Stimulated activated CD4-positive, alpha-beta T cell treated with anti-CD3 and anti-CD28 coated beads, Interleukin-4, amount 100 ng/mL, for 4 hours (primary cell): ENCODE measurements around the gene FNDC3A.
"Not testable (repeated sequence)": the region's sequence is repeated elsewhere in the genome, so short reads cannot be mapped to it uniquely, and the experiment has no call there.

ENCODE experiments used
- DNase-seq, 2 experiments: peaks; one replicate each; pipeline ENCODE4 v3.0.0-alpha.2; 2020

The FNDC3A gene

DNA sequence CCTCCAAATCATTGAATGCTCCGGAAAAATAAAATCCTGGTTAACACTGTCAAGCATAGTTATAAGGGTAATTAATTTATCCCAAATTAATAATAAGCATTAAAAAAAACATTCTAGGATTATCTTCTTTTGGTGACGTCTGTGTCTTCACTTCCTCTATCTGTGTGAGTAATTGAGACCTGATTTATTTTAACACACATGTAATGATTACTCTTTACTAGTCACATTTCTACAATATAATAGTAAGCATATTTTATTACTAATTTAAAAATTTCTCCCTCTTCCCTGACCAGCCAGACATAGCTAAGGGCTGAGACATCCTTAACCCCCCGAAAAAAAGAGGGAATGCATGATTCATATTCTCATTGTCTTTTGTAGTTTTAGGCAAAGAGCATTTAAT lies 2.3 kb downstream of the FNDC3A start:
- DNase-seq, result no peak

DNA sequence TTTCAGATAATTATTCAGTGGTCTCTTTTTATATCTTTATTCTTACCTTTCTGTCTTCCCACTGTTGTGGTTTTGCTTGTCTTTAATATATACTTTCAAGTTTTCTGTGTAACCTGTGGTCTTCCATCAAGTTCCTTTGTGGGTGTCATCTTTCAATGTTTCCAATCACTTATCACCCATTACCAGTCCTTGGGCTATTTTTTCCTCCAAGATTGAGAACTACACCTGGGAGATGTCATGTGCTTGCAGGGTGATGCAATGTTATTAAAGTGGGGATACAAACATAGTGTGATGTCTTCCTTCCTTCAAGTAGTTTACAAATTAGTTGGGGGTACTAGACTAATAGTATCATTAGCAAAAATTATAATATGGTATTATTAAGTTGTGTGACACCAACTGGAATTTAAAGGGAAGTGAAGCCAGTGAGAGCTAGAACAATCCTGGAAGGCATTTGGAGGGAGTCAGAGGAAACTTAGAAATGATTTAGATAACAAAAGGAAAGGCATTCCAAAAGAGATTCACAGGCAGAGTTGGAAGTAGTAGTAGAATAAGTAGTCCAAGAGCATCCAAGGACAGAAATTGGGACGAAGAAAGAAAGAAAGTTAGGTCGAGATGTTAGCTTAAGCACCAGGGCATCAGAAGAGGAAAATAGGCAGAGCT lies 3.4 kb downstream of the FNDC3A start:
- no peak for DNase-seq

DNA sequence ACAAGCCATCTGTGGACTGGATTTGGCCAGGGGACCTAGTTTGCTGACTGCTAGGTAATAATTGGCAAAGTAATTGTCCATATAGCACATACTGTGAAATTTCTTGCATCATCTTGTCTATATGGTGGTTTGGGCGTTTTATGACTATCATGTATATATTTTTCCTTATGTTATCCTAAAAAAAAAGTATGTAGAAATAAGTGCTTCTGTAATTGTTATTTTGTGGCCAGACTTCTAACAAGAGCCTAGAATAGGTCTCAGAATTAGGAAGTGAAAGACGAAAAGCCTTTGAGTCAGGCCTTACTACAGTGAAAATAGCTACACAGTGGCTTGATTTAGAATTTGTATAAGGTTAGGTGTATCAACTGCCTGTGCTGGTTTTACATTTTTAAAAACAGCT lies 4.2 kb downstream of the FNDC3A start:
- no peak for DNase-seq

DNA sequence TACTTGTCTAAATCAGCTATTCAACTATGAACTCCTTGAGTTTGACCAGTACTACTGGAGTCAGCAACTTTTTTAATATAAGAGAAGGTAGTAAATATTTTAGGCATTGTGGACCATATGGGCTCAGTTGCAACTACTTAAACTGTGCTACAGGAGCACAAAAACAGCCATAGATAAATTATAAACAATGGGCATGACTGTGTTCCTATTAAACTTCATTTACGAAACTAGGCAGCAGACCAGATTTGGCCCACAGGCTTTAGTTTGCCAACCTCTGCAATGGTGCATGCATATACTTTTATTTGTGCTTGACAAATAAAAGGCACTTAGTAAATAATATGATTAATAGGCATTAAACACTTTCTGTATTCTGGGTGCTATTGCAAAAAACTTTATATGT lies 7.6 kb downstream of the FNDC3A start:
- DNase-seq, result no peak

DNA sequence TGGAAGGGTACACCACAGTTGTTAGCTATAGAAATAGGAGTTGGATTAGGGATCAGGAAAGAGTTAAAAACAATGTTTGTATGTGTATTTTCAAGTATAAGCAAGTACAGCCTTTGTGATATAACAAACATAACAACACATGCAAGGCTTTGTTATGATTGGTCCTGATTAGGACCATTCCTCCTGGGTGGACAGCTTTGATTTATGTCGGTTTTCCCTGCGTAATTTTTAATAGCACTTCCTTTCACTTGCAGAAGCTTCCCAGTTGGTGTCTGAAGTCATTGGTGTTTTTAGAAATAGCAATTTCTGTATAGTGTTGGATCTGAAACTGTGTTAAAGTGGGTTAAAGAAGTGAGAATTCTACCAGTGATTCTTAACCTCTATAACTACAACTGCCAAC lies 10.0 kb downstream of the FNDC3A start:
- no peak for DNase-seq

DNA sequence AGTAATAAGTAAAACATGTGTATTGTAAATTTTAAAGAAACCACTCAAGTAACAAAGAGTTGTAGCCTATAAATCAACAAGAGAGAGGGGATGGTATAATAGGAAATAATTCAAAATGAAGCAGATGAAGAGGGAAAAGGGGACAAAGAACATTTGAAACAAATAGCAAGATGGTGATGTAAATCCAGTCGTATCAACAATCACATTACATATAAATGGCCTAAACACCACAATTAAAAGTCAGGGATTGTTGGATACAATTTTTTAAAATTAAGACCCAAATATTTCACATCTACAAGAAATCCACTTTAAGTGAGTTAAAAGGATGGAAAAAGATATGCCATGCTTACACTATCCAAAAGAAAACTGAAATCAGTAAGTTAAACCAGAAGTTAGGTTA lies 15.2 kb downstream of the FNDC3A start:
- no peak for DNase-seq

DNA sequence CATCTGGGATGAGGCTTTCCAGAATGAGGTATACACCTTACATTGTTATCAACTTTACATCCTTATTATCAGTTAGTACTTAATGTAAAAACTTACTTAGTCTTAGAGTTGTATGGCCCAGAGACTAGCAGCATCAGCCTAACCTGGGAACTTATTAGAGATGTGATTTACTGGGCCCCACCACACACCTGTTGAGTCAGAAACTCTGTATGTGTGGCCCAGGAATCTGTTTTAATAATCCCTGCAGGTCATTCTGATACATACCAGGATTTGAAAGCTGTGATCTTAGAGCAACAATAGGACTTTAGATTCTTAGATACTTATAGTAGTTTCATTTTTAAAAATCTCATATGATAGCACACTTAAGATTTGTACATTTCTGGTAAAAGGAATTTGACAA lies 17.4 kb downstream of the FNDC3A start:
- no peak for DNase-seq

DNA sequence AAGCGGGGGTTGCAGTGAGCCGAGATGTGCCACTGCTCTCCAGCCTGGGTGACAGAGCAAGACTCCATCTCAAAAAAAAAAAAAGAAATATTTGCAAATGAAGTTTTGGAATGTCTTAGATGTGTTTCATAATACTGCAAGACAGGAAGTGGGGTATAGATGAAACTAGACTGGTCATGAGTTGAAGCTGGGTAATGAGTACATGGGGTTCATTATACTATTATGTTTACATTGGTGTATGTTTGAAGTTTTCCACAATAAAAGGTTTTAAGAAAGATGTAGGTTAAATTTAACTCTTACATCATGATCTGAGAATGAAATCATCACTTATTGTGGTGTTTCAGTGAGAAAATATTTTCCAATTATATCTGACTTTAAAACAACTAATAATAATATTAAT lies 19.0 kb downstream of the FNDC3A start:
- no peak for DNase-seq

DNA sequence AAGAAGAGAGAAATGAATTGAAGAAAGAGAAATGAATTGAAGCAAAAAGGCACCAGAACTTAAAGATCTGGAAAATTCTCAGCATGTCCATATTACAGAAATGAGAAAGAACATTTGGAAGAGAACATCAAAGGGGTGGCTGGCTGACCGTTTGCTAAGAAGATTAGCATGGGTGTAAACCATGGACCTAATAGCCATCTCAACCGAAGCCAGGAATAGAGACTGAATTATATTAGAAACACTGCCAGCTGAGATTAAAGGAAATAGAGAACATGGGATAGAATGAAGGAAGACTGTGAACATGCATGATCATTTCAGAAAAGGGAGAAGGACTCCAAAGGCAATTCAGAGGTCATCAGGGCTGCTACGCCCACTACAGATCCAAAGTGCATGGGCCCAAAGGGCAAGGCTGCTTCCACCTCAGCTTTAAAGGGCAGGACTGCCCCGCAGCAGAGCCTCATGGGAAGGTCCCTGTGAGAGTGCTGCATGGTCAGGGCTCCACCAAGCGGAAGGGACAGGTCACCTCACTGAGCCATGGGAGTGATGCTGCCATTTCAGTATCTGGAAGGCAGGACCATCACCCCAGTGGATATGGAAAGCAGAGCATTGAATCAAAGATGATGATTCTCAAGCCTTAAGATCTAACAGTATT lies 23.1 kb downstream of the FNDC3A start:
- no peak for DNase-seq

DNA sequence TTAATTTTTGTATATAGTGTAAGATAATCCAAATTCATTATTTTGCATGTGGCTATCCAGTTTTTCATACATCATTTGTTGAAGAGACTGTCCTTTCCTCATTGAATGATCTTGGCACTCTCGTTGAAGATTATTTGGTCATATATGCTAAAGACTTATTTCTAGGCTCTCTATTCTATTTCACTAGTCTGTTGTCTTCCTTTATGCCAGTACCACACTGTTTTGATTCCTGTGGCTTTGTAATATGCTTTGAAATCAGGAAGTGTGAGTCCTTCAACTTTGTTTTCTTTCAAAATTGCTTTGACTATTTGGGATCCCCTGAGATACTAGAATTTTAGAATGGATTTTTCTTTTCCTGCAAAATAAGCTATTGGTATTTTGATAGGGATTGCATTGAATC lies 24.5 kb downstream of the FNDC3A start:
- DNase-seq, result no peak

DNA sequence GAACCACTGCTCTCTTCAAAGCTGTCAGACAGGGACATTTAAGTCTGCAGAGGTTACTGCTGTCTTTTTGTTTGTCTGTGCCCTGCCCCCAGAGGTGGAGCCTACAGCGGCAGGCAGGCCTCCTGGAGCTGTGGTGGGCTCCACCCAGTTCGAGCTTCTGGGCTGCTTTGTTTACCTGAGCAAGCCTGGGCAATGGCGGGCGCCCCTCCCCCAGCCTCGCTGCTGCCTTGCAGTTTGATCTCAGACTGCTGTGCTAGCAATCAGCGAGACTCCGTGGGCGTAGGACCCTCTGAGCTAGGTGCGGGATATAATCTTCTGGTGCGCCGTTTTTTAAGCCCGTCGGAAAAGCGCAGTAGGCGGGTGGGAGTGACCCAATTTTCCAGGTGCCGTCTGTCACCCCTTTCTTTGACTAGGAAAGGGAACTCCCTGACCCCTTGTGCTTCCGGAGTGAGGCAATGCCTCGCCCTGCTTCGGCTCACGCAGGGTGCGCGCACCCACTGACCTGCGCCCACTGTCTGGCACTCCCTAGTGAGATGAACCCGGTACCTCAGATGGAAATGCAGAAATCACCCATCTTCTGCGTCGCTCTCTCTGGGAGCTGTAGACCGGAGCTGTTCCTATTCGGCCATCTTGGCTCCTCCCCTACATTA lies 43.4 kb downstream of the FNDC3A start:
- DNase-seq, result not testable (repeated sequence)

DNA sequence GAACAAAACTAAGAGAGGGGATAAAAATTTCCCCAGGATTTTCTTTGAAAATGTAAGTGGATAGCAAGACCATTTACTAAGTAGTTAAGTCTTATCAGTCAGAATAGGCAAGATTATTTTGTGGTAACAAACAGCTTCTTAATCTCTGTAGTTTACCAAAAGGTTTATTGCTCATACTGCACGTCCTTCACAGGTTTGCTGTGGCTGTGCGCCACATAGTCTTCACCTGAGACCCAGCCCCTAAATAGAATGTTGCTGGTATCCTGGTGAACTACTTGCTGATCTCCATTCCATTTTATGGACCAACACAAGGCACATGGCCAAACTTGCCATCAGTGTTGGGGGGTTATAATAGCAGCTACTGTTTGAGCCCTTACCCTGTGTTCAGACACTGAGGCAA lies 44.6 kb downstream of the FNDC3A start:
- no peak for DNase-seq

DNA sequence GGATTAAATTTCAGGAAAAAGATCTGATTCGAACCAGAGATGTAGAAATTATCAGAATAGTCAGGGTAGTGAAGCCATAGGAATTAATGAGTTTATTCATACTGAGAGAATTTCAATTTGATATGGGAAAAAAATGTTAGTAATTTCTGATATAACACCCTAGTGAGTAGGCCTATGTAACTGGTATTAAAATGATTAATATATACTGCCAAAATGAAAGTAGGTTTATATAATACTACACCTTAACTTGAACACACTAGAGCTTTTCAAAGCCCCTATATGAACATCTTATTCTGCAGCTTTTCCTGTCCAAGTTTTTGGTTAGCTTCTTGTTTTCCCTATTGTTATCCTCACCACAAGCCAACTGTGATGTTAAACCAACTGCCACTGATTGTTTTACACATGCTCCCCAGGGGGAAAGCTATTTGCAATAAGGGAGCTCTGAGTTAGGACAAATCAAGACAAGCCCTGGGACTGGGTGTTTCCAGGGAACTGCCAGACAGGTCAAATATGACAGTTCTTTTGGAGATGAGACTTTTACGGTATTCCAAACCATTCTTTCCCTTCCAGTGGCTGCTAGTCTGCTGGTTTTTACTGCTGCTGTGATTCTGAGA lies 45.3 kb downstream of the FNDC3A start:
- DNase-seq, result no peak

DNA sequence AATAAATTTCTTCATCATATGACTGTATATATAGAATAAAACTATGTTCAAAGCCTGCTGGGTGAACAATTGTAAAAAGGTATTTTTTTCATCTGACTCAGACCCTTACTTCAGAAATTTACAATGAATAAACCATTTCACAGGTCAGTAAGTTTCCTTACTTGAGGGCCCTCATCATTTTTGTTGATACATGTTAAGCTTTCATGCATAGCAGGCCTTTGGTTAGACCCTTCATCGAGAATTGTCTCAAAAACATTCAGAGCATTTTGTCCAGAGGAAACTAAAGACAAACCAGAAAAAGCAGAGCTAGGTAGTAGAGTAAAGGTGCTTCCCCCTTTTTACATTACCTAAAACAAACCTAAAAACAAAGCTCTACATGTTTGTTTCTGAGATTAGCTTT lies 46.2 kb downstream of the FNDC3A start:
- DNase-seq, result no peak

DNA sequence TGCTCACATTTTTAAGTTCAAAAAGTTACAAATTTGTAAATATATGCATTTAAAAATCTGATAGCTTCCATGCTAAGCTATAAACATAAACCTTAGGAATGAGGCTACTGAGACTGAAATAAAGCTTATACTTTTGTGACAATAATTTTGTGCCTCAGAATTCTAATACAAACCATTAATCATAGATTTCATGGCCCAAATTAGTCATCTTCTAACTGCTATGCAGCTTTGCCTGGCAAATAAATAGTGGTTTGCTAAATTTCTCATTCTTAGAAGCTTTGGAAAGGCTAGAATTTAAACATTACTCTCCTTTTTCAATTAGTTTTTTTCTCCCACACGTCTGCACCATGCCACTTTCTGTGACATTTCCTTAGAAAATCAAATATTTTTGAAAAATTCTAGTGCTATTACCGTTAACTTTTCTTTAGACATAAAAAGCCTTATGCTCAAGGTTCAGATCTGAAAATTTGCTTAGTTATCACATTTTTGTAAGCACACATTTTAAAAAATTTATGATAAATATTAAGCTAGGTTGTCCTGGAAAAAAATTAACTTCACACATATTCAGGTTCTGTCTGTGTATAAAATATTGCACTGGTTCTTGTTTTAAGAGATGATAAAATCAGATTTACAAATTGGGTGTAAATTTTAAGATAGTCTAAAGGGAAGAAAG lies 46.9 kb downstream of the FNDC3A start:
- no peak for DNase-seq

DNA sequence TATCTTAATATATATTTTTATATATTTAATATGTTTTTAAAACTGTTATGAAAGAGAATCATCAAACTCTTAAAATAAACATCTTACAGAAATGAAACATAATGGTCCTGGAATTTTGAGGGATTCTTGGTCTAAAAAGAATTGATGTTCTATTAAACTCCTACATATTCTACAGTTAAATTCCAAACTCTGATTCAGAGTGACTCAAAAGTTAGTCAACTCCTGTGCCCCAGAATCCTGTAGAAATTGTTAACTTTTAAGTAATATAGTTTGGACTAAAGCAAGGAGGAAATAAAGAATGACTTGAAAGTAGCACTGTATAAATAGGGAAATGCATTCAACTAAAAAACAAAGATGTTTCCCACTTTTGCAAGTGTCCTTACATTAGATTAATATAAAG lies 47.7 kb downstream of the FNDC3A start:
- DNase-seq, result no peak

DNA sequence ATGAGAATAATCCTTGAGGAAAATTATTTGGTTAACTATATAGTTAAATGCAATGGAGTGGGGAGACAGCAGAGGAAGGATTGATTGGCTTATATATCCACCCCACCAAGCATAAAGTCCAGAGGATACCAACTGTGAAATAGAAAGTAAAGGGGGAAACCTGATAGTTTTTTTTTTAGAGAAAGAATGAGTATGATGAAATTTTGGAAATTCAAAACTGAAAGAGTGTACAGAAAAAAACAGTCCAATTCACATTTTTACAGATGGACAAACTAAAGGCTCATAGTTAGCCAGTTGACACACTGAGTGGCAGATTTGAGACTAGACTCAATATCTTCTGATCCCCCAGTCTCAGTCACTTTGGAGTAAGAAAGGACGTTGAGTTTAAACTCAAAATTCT lies 51.1 kb downstream of the FNDC3A start:
- DNase-seq, result no peak

DNA sequence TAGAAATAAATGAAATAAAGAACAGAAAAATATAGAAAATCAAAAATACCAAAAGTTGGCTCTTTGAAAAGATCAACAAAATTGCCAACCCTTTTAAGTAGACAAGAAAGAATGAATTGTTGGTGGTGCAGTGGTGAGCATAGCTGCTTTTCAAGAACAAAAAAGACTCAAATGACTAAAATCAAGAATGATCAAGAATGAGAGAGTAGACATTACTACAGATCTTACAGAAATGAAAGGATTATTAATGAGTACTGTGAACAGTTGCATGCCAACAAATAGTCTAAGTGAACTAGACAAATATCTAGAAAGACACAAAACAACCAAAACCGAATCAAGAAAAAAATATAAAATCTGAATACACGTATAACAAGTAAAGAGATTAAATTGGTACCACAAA lies 53.9 kb downstream of the FNDC3A start:
- DNase-seq, result no peak

DNA sequence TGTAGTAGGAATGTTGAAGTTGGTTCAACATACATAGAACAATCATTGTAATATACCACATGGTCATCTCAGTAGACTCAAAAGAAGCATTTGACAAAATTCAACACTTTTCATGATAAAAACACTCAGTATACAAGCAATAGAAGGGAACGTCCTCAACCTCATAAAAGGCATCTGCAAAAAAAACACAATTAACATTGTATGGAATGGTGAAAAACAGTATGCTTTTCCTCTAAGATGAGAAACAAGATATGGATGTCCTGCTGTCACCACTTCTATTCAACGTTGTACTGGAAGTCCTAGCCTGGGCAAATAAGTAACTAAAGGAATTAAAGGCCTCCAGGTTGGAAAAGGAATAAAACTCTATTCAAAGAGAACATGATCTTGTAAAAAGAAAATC lies 54.5 kb downstream of the FNDC3A start:
- DNase-seq, result no peak

DNA sequence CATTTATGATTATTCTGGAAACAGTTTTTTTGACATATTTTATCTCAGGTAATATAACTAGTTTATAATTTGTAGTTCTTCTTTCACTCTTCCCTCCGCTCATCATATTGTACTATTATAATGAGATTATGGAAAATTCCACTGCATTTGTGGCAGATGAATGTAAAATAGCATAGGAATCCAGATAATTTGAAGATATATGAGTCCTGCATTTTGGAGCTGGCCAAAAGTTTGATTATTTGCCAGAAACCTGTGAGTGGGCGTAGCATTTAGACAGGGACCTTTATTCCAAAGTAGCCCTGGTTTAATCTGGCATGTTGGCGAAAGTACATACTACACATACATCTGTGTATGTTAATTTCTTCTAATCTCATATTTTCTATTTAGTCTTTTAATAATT lies 65.2 kb downstream of the FNDC3A start:
- DNase-seq, result no peak

DNA sequence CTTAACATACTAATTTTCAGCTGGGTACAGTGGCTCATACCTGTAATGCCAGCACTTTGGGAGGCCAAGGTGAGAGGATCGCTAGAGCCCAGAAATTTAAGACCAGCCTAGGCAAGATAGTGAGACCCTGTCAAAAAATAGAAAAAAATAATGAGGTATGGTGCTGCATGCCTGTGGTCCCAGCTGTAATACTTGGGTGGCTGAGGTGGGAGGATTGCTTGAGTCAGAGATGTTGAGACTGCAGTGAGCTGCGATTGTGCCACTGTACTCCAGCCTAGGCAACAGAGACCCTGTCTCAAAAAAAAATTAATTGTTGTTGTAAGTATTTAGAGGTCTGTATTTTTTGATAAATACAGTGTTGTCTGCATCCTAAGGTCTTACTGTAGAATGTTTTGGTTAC lies 66.8 kb downstream of the FNDC3A start:
- no peak for DNase-seq

DNA sequence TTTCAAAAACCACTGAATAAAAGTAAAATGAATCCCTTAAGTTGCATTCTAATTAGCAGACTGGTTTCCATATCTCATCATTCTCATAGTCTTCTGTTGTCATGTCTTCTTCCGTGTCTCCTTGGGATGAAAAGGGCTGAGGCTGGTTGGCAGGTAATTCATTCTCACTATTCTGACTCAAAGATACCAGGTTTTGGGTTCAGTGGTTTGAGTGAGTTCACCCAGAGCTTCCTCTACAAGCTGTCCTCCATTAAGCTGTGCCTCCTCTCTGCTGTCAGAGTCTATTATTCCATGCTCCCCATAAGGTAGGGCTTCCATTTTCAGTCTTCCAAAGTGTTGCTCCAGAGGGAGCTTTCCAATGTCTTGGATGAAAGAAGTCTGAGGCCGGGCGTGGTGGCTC lies 68.3 kb downstream of the FNDC3A start:
- no peak for DNase-seq

DNA sequence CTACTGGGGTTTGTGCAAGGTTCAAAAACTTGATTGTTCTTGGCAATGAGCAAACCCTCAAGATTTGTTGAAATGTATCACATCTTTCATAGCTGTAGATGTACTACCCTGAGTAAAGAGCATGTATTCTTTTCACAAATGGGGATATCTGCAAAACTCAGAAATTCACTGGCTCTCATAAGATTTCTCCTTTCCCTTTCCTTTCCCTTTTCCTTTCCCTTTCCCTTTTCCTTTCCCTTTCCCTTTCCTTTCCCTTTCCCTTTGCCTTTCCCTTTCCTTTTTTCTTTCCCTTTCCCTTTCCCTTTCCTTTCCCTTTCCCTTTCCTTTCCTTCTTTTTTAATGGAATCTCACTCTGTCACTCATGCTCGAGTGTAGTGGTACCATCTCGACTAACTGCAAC lies 69.1 kb downstream of the FNDC3A start:
- DNase-seq, result no peak

DNA sequence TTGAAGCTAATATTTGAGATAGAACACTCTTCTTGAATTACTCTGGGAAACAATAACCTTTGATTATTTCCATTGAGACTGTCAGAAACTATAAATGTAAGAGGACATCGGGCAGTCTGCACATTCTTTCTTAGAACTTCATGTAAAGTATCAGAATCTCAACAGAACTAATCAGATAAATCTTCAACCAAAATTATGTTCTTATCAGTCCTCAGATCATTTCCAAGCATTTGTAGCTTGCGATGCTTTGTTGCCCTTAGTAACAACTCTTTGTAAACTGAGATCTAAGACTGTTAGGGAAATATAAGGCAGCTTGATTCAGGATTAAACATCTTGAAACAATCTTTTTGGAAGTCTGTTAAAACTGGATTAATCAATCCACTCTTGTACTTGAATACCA lies 70.3 kb downstream of the FNDC3A start:
- DNase-seq, result no peak
